Measurements from ENCODE around the gene MEAK7. TPM values are rescaled to one million over a fixed set of nuclear protein-coding genes. Genes with fewer than 3 reads are reported as not detected.

Gene MEAK7
- total and polyA plus RNA-seq, 2 of the 4 experiments (the other 2 are of a cell fraction) = 27.4 to 39.0 TPM

- Histone ChIP-seq H2BK120ac (ENCODE audit: low read depth, low read length) (peak overlapping the region; percentile 100), H3K56ac (ENCODE audit: extremely low read depth, insufficient read depth, low read length) (peak overlapping the region; percentile 55), H2BK20ac (ENCODE audit: low read depth, low read length) (peak overlapping the region; percentile 100), H4K8ac (ENCODE audit: low read depth in 2 of 2, low read length in 2 of 2) (peak overlapping the region; percentile 82 to 87), H3K18ac (ENCODE audit: low read depth, low read length) (peak overlapping the region; percentile 64), H3K27ac (ENCODE audit: insufficient read depth, low read length) (peak overlapping the region; percentile 81), H2AK9ac (replicated peaks; ENCODE audit: low read depth, low read length, poor library complexity) (peak overlapping the region; percentile 81), H2AFZ (replicated peaks; ENCODE audit: low read length, poor library complexity) (peak overlapping the region; percentile 82), H4K20me1 (ENCODE audit: insufficient read depth, low read length) (no peaks in the 10 kb centered on the region), H3K4me2 (ENCODE audit: low read depth, low read length) (peak overlapping the region; percentile 16), H2BK15ac (ENCODE audit: low read depth, low read length) (peak overlapping the region; percentile 98), H3K4me1 (ENCODE audit: control insufficient read depth, insufficient read depth, low read length) (peaks cover 17% of the 10 kb centered on the region), H4K5ac (ENCODE audit: low read depth, low read length) (peak overlapping the region; percentile 23), H3K9me3 (ENCODE audit: control insufficient read depth, insufficient read depth, low read length) (peaks cover 7% of the 10 kb centered on the region), H3K9ac (ENCODE audit: low read depth, low read length) (peak overlapping the region; percentile 20; the same call in 1 of the 2 replicates), H3K4ac (ENCODE audit: low read depth, low read length) (peak overlapping the region; percentile 100), H3K27me3 (ENCODE audit: control insufficient read depth, insufficient read depth, low read length) (no peaks in the 10 kb centered on the region), H4K91ac (ENCODE audit: insufficient read depth, low read depth, low read length) (peak overlapping the region; percentile 96), H2AK5ac (ENCODE audit: low read depth, low read length) (peak overlapping the region; percentile 100), H3K9me1 (ENCODE audit: insufficient read depth, low read length) (peaks cover 17% of the 10 kb centered on the region), H3K79me1 (ENCODE audit: low read depth in 1 of 2, low read length in 2 of 2) (no peaks in the 10 kb centered on the region; a peak in 1 of 4 replicates), H3K23ac (ENCODE audit: low read depth, low read length) (peak overlapping the region; percentile 99), H3K4me3 (ENCODE audit: insufficient read depth, low read depth, low read length) (no peak overlapping the region), H2BK5ac (ENCODE audit: low read depth, low read length, poor library complexity, severe bottlenecking) (peak overlapping the region; percentile 80), H3K36me3 (ENCODE audit: control insufficient read depth, insufficient read depth, low read length) (no peaks in the 10 kb centered on the region), H3K14ac (replicated peaks; ENCODE audit: low read depth, low read length) (peak overlapping the region; percentile 99)
- dilution Hi-C loops (cut with HindIII; ENCODE audit: low sequenced_read_pairs, unreplicated experiment) = no loop called here
- in situ Hi-C loops (cut with MboI; ENCODE audit: low sequenced_read_pairs) = no loop called here
- intact Hi-C loops (cut with micrococcal nuclease) = loop anchor here (1.0 to 5.0 kb wide), 2 partner anchors 66 to 87 kb away; partner anchors contain the start of gene COTL1
- ChIA-PET POLR2A (ENCODE audit: unreplicated experiment) (interaction anchor here (0.6 kb wide), 1 partner anchor 484 kb away, joined by 7 read pairs; no protein-coding TSS in a partner anchor), CTCF (interaction anchor here (1.2 kb wide), 1 partner anchor 90 kb away, joined by 3 read pairs; no protein-coding TSS in a partner anchor)
- ATAC-seq (ENCODE audit: low read depth) (peak; percentile 1; the same call in 1 of the 2 replicates), DNase-seq (no peak)
- TF ChIP-seq NFE2L2 (IDR thresholded peaks at IDR 0.05; ENCODE audit: low read depth, low read length) = no peak
- TF ChIP-seq CTCF (conservative IDR thresholded peaks at IDR 0.05; ENCODE audit: low read depth, low read length) = no peak
- TF ChIP-seq FOS (IDR thresholded peaks at IDR 0.05; ENCODE audit: low read depth, low read length) = no peak
- TF ChIP-seq SMC3 (IDR thresholded peaks at IDR 0.05; ENCODE audit: low read depth, low read length) = no peak
- TF ChIP-seq MXI1 (IDR thresholded peaks at IDR 0.05; ENCODE audit: borderline replicate concordance, low read depth, low read length) = no peak
- no peak for TF ChIP-seq RAD21 (IDR thresholded peaks at IDR 0.05; ENCODE audit: low read length)
- TF ChIP-seq CHD1 (IDR thresholded peaks at IDR 0.05; ENCODE audit: low read depth, low read length) = no peak
- no peak for TF ChIP-seq BHLHE40 (IDR thresholded peaks at IDR 0.05; ENCODE audit: low read depth, low read length)
- TF ChIP-seq, protein P1, sequence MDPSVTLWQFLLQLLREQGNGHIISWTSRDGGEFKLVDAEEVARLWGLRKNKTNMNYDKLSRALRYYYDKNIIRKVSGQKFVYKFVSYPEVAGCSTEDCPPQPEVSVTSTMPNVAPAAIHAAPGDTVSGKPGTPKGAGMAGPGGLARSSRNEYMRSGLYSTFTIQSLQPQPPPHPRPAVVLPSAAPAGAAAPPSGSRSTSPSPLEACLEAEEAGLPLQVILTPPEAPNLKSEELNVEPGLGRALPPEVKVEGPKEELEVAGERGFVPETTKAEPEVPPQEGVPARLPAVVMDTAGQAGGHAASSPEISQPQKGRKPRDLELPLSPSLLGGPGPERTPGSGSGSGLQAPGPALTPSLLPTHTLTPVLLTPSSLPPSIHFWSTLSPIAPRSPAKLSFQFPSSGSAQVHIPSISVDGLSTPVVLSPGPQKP (IDR thresholded peaks at IDR 0.05; ENCODE audit: borderline replicate concordance, low read depth, low read length) = no peak
- TF ChIP-seq CEBPB (IDR thresholded peaks at IDR 0.05; ENCODE audit: low read depth, low read length) = no peak
- no peak for TF ChIP-seq POLR2A (IDR thresholded peaks at IDR 0.05; ENCODE audit: low read depth, low read length)
- no peak for TF ChIP-seq RCOR1 (IDR thresholded peaks at IDR 0.05; ENCODE audit: insufficient replicate concordance, low read length)
- TF ChIP-seq MAZ (IDR thresholded peaks at IDR 0.05; ENCODE audit: borderline replicate concordance, low read depth, low read length) = no peak
- TF ChIP-seq, protein P2, sequence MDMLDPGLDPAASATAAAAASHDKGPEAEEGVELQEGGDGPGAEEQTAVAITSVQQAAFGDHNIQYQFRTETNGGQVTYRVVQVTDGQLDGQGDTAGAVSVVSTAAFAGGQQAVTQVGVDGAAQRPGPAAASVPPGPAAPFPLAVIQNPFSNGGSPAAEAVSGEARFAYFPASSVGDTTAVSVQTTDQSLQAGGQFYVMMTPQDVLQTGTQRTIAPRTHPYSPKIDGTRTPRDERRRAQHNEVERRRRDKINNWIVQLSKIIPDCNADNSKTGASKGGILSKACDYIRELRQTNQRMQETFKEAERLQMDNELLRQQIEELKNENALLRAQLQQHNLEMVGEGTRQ (IDR thresholded peaks at IDR 0.05; ENCODE audit: low read depth, low read length) = no peak
- no peak for TF ChIP-seq MAFK (IDR thresholded peaks at IDR 0.05; ENCODE audit: low read depth, low read length)
- TF ChIP-seq RFX5 (IDR thresholded peaks at IDR 0.05; ENCODE audit: low read depth, low read length) = no peak
- no TSS peak for BruUV-seq (replicated peaks)
- 78% methylated on average over 8 of the region's 9 CpGs; no CpG with 5 or more reads in 1 of the 2 experiments for WGBS, 2 experiments (ENCODE audit: extremely low coverage in 2 of 2, insufficient read length in 1 of 2)
Measured at GRCh38 chr16:84531671-84532111, 27.2 kb upstream of the MEAK7 start.
